Panc1 (cell line): ENCODE results near the gene COQ5.

ENCODE experiments used
- CTCF ChIP-seq: fragments of 450-650 bp; IDR thresholded peaks from 2 replicates; pipeline ENCODE4 v1.5.1; 2017; ENCODE audit warnings: mild to moderate bottlenecking
- POLR2AphosphoS5 ChIP-seq: IDR thresholded peaks from 2 replicates; pipeline ENCODE4 v1.6.1; 2012; ENCODE audit warnings: mild to moderate bottlenecking, low read depth, low read length, moderate library complexity
- REST ChIP-seq, 2 experiments: IDR thresholded peaks; 2 replicates each; pipeline ENCODE4 v1.6.1; 2011 to 2012; ENCODE audit warnings: low read depth in 2 of 2, control low read depth in 1 of 2, low read length in 1 of 2, mild to moderate bottlenecking in 1 of 2, moderate library complexity in 1 of 2; ENCODE audit not compliant: insufficient read depth in 1 of 2
- SIN3A ChIP-seq: IDR thresholded peaks from 2 replicates; pipeline ENCODE4 v1.6.1; 2012; ENCODE audit warnings: low read depth, mild to moderate bottlenecking, low read length, moderate library complexity, borderline replicate concordance; ENCODE audit not compliant: insufficient read depth
- TCF7L2 ChIP-seq: IDR thresholded peaks from 2 replicates; pipeline ENCODE4 v1.6.1; 2011; ENCODE audit warnings: mild to moderate bottlenecking, low read depth, low read length, inconsistent platforms

GRCh38 chr12:120528861-120529525 is at the start of gene COQ5:
- no peak for TF ChIP-seq CTCF
- TF ChIP-seq POLR2AphosphoS5: peak; percentile 90
- TF ChIP-seq SIN3A: peak; percentile 87; the same call in 1 of the 2 replicates
- TF ChIP-seq REST (IDR thresholded peaks at IDR 0.05; ENCODE audit: insufficient read depth in 1 of 2, low read depth in 2 of 2, low read length in 1 of 2): no peak
- no peak for TF ChIP-seq TCF7L2
